ENCODE measurements around the gene XYLT1.

GRCh38 chr16:17448640-17449638 is 21.8 kb downstream of the XYLT1 start:
- TF ChIP-seq ZSCAN12 (CRISPR knock-in tag; IDR thresholded peaks at IDR 0.05) (no peak), KLF13 (CRISPR knock-in tag; IDR thresholded peaks at IDR 0.05) (no peak)

All from HepG2 (cell line).